Inflammatory macrophage treated with lipopolysaccharide for 1 hour (primary cell): Measurements from ENCODE around the gene CBLB.

Experiments used
- DNase-seq, 2 donors: peaks; one replicate each; pipeline ENCODE4 v3.0.0-alpha.2; 2020 to 2022

Gene CBLB

DNA sequence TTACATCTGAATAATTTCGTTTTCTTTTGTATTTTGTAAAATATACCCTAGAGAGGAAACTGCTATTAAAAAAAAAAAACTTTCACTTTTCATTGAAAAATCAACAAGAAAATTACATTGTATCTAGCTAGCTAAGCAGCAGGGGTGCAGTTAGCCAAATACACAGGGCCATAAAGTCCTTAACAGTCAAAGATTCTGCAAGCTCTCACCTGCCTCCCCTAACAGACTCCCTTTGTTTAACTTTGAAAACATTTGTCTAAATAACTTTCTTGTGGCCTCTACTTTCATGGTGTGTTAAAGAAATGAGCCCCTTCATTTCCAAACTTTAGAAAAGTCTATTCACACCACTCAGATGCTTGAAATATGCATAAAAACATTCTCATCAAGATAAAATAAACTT lies 23.3 kb downstream of the CBLB start:
- no peak for DNase-seq

DNA sequence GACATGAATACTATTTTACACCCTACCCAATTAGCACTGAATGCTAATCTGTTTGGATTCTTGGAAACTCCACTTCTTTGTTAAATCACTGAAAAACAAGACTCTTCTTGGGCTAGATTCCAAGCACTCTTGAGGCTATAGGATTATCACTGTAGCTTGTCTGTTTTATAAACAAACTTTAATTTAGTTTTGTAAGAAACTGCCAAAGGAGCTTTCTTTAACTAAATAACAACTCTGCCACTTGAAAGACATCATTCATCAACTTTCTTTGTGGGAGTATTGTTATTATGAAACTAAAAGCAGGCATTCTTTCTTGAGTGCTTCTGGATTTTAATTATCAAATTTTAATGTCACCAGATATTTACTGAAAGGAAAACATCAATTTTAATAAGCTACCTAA lies 24.1 kb downstream of the CBLB start:
- DNase-seq: no peak

DNA sequence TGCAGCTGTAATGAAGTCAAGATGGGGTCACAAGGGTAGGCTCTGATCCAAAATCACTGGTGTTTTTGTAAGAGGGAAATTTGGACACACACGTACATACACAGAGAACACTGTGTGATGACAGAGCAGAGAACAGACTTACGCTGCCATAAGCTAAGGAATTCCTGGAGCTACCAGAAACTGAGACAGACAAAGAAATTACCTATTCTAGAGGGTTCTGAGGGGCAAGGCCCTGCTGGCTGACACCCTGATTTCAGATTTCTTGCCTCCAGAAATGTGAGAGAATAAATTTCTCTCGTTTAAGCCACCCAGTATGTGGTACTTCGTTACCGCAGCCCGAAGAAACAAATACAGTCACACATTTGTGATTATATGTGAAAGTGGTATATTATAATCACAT lies 24.8 kb downstream of the CBLB start:
- no peak for DNase-seq

- DNase-seq: no peak
These were observed 25.9 kb downstream of the CBLB start for GRCh38 chr3:105842943-105843342.

GRCh38 chr3:105842449-105842848 lies 26.4 kb downstream of the CBLB start:
- DNase-seq: no peak

DNA sequence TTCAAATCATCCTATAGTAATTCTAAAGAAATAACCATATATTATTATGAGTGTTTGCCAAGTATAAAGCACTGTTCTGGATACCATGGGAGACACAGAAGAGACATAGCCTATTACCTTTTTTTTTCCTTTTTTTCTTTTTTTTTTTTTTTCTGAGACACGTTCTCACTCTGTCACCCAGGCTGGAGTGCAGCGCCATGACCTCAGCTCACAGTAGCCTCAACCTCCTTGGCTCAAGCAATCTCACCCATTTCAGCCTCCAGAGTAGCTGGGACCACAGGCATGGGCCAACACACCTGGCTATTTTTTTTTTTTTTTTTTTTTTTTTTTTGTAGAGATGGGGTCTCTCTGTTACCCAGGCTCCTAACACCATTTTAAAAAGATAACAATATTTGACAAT lies 30.9 kb downstream of the CBLB start:
- no peak for DNase-seq

DNA sequence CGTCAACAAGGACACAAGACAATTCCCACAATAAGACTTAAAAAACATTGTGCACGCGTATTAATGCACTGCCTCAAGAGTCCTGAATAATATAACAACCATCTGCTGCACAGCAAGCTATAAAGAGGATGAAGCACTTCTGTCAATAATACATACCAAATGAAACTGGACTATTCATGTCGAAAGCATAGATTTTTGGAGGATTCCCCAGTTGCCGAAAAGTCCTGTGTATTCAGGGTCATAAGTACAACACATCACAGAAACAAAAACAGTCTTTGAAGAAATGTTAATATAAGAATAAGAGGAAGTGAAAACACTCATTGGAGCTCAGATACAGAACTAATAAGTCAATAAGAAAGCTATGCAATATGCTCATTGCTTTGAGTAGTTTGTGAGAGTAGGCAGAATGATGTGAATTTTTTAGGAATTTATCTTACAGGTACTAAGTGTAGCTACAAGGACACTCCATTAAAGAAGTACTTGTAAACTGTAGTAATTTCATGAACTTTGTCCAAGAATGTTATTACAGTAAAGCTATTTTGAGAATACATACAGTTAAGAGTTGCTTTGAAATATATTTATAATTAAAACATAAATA lies 31.6 kb downstream of the CBLB start:
- peak; percentile 49 to 72 for DNase-seq

DNA sequence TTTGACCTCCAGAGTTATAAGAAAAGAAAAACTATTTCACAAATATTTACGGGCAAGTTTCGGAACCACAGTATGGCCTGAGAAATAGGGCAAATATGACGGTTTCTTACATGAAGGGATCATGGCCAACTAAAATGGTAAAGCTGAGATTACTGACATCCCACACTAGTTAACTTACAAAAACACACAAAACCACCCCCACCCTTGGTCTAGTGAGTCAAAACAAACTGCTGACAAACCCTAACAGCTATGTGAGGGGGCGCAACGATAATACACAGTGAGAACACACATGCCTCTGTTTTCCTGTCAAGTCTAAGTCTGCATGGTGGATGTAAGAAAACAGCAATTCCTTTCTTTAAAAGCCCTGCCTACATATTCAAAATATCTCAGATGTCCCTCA lies 32.3 kb downstream of the CBLB start:
- DNase-seq: no peak

DNA sequence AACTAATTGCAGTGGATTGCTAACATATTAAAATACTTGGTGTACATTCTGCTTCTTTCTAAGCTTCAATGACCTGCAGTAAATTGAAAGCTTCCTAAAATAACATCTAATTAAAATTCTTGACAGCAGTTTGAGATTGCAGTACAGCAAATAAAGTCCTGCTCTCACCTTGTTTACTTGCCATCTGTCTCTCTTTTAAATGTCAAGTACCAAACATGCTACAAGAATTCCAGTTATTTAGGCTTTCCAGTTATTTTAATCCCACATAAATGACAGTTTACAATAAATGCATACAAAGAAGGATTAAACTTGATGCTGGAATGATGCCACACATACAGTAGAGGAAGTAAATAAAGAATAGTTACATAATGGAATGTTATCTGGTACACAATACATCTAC lies 33.2 kb downstream of the CBLB start:
- no peak for DNase-seq

- no peak for DNase-seq
These were observed 34.0 kb downstream of the CBLB start for GRCh38 chr3:105834768-105835167.

DNA sequence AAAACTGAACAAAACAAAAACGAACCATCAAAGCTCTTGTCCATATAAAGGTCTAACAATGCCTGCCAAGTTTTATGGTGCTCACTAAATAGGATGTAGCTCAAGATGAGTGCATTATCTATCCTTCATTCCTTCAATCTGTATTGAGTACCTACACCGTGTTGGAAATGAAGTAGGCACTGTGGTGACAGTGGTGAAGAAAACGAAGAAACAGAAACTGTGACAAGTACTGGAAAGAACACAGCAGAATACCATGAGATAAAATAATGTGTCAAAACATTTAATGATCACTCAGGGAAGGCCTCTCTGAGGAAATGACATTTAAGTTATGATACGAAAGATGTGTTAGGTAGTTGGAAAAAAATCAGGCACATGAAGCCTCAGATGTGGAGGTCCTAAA lies 36.2 kb downstream of the CBLB start:
- no peak for DNase-seq

- DNase-seq: no peak
These were observed 38.0 kb downstream of the CBLB start for GRCh38 chr3:105830836-105831235.

DNA sequence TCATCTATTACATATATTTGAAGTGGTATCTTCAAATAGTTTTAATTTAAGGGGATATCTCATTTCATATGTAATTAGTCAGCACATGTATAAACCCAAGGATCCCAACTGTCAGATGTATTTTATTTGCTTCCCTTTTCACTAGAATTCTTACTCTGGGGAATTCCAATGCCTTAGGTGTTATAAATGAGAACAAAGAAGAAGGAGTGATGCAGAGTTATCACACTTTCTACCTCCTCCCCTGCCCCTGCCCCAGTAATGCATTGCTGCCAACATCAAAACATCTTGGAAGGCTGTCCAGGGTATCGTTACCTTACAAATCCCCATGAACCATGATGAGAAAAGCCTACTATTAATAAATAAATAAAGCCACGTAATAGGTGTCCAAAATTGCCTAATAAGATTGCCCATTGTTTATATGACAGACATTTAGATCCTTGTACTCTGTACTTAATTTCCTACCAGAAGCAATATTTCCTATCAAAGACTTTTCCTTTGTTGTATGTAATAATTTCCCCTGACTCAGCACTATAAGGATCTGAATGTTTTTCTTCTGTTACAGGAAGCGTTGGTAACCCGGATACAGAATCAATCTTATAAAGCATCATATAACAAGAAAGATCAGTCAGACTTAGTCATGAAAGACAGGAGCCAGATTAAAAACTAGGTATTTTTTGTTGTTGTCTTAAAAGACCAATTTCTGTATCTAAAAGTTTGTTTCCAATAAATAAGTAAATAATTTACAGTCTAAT lies 38.8 kb downstream of the CBLB start:
- no peak for DNase-seq

- no peak for DNase-seq
These were observed 39.6 kb downstream of the CBLB start for GRCh38 chr3:105829229-105829628.

DNA sequence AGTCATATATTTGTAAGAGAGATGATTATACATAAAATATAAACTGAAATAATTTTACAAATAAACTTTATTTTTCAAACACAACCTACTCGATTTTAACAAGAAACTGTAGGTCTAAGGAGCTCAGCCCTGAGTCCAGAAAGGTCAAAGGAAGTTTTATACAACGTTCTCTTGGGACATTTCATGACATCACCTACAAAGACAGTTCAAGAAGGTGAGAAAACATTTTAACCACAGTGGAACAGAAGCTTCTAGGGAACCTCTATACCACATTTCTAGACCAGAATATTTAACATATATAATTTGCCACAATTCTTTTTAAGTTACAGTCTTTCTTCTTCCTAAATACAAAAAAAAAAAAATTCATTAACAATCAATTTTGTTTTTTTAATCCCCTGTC lies 40.1 kb downstream of the CBLB start:
- no peak for DNase-seq

- DNase-seq: peak; percentile 69 to 84
These were observed 40.9 kb downstream of the CBLB start for GRCh38 chr3:105827959-105828358.

DNA sequence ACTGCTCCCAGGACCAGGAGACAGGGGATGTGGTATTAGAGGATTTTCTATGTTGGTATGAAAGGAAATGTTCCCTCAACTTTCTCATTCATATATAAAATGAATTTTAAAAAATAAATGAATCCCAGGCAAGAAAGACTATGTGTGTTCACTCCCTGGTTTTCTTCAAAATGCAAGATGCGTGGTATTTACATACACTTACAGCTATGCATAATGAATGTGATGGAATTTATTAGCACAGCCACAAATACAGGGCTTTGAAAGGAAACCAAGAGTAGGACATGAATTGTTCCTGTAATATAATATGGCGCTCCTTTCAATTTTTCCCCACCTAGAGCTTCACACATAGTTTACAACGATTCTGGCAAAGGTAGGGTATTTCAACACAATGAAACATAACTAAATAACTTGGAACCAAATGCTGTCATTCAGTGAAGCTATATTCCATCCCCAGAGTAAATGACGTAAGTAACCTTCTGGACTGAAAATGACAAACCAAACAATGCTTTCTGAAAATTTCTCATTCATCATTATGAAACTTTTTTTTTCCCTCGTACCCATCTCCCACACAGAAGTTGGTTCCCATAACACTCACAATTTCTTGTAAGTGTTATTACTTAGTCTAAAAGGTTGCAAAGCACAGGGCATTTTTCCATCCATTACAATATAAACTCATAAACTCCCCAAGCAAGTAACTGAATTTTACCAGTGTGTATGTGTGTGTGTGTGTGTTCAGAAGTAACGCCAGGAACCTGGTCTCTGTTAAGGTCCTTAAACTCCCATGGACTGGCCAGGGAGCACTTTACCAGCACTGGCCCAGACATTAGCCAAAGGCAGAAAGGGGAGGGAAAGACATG lies 41.8 kb downstream of the CBLB start:
- peak; percentile 35 to 75 for DNase-seq

DNA sequence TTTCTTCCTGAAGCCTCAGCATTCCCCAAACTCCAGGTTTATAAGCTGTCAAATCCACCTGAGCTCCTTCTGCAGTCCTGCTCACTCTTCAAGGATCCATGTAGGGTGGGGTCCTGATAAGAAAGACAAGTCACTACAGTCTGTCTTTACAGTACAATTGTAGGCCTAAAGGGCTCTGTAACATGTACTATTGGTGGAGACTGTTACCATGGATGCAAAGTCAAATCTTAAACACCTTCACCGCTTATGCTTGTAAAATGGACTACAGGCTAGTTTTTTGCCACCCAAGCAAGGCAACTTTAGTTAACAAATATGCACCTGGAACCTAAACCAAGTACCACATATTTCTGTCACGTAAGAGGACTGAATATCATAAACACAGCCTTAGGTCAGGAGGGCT lies 44.7 kb downstream of the CBLB start:
- no peak for DNase-seq

DNA sequence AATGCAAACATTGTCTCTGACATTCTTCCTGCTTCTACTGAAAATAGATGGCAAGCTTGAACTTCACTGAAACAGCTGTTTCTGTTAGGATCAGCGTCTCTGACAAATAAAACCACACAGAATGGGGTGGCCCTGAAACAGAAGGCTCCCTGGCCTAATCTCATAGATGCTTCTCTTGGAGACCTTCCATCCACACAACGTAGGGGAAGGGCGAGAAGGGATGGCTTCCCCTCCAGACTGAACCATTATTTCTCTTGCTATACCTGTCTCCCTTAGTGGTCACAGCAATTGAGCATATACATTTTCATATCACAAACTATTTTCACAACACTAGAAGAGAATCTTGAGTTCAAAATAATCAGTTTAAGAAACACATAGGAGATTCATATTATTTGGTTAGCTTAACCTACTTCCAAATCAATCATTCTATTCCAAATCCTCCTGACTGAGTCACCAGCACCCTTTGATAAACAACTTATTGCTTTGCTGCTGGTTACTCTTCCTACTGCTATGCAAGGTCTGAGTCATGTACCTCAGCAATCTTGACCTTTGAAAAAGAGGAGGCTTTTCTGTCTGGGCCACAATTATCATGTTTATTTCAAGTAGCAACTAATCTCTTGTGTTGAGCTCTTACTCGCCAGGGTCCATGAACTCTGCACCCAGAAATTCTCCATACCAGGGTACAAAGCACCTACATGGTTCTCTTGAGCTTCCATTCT lies 45.5 kb downstream of the CBLB start:
- no peak for DNase-seq

DNA sequence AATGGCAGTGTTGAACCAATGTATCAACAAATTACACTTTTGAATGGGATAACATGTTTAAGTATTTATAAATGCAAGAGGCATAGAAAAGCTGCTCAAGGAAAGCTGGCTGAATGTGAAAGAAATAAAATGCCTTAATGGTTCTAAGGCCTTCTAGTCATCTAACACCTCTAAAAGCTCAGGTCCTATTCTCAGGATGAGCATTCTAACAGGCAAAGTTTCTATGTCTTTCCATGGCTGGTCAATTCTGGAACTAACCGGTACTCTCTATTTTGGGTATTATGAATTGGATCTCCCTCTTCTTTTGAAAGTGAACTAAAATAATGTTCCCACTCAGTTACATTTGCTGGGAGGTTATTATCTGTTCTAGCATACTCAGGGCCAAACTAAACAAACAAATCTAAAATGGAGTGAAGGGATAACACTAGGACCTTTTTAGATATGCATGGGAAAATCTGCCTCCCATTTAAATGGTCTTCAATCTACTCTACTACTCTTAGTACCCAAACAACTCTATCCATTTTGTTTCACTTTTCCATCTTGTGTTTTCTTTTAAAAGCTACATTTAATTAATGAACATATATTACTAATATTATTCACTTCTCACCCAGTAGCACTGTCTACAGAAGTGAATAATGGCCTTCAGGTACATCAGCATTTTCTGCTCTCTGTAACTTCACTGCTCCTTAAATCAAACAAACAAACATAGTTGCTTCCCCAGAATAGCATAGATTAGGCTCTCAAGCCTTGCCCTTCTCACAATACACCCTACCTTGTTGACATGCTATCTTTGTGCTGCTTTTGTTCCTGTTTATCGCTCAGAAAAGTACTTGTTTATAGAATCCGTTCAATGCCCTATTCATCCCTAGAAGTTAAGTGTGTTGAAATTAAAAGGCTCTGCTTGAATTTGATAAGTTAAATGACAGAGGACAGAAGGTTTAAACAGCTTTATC lies 46.4 kb downstream of the CBLB start:
- DNase-seq: no peak

DNA sequence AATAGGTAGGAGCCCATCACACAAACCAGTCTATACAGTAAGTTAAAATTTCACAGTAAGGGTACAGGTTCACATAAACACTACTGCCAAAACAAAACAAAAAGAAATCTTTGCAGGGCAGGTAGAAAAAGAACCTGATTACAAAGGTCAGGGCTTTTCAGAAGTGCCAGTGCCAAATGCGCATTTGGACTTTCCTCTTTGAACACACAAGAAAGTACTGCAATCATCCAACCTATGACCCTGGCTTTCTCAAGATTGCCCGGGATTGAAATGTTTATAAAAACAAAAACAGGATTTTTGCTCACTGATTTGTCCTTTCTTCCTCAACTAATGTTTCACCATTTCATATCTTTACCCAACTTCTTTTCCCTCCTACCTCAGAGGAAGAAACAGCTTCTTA lies 47.4 kb downstream of the CBLB start:
- DNase-seq: peak in 1 of 2 donors; percentile 29

GRCh38 chr3:105816833-105817232 lies 52.0 kb downstream of the CBLB start:
- DNase-seq: no peak
